ENCODE results near the gene GOLGA1. TPM values are rescaled to one million over a fixed set of nuclear protein-coding genes. Genes with fewer than 3 reads are reported as not detected.

The GOLGA1 gene
- total and polyA plus RNA-seq, 12 donors, result 13.0 to 30.2 (median 23.0) TPM

DNA sequence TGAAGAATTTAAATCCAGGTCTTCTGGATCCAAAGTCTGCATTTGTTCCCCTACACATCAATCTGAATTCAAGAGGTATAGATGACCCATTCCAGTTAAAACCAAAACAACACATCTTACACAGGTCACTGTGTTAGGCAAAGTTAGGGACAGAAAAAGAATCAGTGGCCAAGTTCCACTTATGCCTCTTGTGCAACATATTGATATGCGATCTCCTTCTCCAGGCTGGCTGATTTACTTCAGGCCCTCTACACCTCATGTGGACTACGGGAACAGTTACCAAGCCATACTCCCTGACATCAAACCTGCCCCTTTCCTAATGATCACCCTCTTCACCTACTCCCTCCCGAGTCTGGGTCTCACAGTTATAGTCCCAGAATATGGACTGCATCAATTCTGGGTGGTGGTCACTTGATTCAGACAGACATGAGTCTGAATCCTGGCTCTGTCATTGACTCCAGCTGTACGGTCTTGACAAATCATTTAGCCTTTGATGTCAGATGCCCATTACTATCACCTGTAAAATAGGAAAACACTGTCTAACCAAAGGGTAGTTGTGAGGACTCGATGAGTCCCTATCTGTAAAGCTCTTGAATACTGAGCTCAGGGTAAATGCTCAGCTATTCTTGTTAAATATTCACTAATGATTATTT is 26.0 kb downstream of the GOLGA1 start:
- Histone ChIP-seq H3K9me3 (replicated peaks in 1 of 3) (no peaks in the 10 kb centered on the region), H3K4me1 (replicated peaks in 1 of 2) (no peaks in the 10 kb centered on the region), H3K36me3 (replicated peaks in 1 of 2) (peaks cover 0 to 67% of the 10 kb centered on the region in 2 donors), H3K27me3 (no peaks in the 10 kb centered on the region), H3K4me3 (no peak overlapping the region), H3K27ac (no peak overlapping the region)
- intact Hi-C loops (cut with DNase I), result no loop called here
- TF ChIP-seq, protein P1, sequence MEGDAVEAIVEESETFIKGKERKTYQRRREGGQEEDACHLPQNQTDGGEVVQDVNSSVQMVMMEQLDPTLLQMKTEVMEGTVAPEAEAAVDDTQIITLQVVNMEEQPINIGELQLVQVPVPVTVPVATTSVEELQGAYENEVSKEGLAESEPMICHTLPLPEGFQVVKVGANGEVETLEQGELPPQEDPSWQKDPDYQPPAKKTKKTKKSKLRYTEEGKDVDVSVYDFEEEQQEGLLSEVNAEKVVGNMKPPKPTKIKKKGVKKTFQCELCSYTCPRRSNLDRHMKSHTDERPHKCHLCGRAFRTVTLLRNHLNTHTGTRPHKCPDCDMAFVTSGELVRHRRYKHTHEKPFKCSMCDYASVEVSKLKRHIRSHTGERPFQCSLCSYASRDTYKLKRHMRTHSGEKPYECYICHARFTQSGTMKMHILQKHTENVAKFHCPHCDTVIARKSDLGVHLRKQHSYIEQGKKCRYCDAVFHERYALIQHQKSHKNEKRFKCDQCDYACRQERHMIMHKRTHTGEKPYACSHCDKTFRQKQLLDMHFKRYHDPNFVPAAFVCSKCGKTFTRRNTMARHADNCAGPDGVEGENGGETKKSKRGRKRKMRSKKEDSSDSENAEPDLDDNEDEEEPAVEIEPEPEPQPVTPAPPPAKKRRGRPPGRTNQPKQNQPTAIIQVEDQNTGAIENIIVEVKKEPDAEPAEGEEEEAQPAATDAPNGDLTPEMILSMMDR (IDR thresholded peaks at IDR 0.05), result no peak
- TF ChIP-seq POLR2A (IDR thresholded peaks at IDR 0.05), result no peak
- no peak for DNase-seq
- WGBS, 4 donors, result 89 to 97% (median 95%) methylated on average over 5 of the region's 5 CpGs

DNA sequence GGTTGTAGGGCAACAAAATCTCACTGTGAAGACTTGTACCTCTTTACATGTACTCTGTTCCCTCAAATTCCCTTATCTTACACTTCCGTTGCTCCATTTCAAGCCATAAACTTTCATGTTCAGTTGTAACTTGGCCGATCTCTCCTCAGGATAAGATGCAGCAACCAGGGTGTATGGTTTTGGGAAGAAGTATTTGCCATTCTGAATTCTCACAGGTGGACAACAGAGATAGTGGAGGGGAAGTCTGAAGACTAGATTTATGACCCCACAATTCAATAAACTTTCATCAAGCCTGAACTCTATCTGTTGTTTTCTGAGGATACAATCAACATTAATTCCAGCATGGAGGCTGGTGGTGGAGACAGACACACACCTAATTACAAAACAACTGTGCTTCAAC is 27.5 kb downstream of the GOLGA1 start:
- H3K36me3 ChIP-seq (replicated peaks in 1 of 2), result peaks cover 0 to 54% of the 10 kb centered on the region in 2 donors
- 96 to 98% (median 98%) methylated on average over 2 of the region's 2 CpGs for WGBS, 4 donors

DNA sequence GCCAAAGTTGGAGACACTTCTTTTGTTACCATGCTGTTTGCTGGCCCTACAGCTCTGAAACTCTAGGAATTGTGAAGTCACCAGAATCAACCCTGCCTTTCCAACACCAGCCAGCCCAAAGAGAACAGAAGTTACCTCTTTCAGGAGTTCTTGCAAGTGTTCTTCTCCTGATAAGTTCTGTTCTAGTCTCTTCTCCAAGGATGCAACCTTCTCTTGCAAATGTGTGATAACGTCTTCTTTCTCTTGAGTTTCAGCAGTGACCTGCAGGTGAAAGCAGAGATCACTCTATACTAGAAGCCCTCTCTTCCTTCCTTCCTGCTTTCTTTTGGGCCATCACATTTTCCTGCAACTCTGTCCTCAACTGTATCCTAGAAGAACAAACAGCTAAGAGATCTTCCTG is 29.1 kb downstream of the GOLGA1 start:
- intact Hi-C loops (cut with DNase I), result no loop called here

More for the DNA sequence above, 27.5 kb downstream of the GOLGA1 start:
- Histone ChIP-seq H3K9me3 (replicated peaks in 1 of 3) (no peaks in the 10 kb centered on the region), H3K27ac (no peak overlapping the region), H3K27me3 (no peaks in the 10 kb centered on the region), H3K4me1 (replicated peaks in 1 of 2) (no peaks in the 10 kb centered on the region), H3K4me3 (no peak overlapping the region)
- intact Hi-C loops (cut with DNase I), result no loop called here
- TF ChIP-seq, protein P1 (IDR thresholded peaks at IDR 0.05), result no peak
- no peak for TF ChIP-seq POLR2A (IDR thresholded peaks at IDR 0.05)
- DNase-seq, result no peak

DNA sequence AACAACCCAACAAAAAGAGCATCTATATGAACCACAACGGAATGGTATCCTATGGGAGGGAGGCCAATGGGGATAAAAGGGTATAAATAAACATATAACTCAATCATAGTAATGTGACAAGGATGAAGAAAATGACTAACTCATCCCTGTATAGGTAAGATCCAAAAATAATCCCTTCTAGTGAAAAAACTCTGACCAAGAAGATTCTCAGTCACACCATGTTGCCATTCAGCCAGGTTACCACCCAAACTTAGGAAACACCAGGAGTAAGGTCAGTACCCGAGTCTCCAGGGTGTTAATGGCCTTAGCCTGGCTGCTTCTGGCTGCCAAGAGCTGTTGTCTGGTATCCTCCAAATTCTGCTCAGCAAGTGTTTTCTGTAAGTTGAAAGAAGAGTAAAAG is 32.8 kb downstream of the GOLGA1 start:
- no peak for DNase-seq
- no peak overlapping the region for H3K27ac ChIP-seq
- intact Hi-C loops (cut with DNase I), result no loop called here
- 64 to 84% (median 66%) methylated on average over 2 of the region's 2 CpGs for WGBS, 4 donors
- H3K4me3 ChIP-seq, result no peak overlapping the region
- peaks cover 0 to 60% of the 10 kb centered on the region in 2 donors for H3K36me3 ChIP-seq (replicated peaks in 1 of 2)
- no peaks in the 10 kb centered on the region for H3K9me3 ChIP-seq (replicated peaks in 1 of 3)
- TF ChIP-seq, protein P1 (IDR thresholded peaks at IDR 0.05), result no peak
- TF ChIP-seq POLR2A (IDR thresholded peaks at IDR 0.05), result no peak
- H3K4me1 ChIP-seq (replicated peaks in 1 of 2), result no peaks in the 10 kb centered on the region
- H3K27me3 ChIP-seq, result no peaks in the 10 kb centered on the region

More for the DNA sequence above, 29.1 kb downstream of the GOLGA1 start:
- Histone ChIP-seq H3K27ac (no peak overlapping the region), H3K36me3 (replicated peaks in 1 of 2) (peaks cover 0 to 55% of the 10 kb centered on the region in 2 donors), H3K4me1 (replicated peaks in 1 of 2) (no peaks in the 10 kb centered on the region), H3K9me3 (replicated peaks in 1 of 3) (no peaks in the 10 kb centered on the region), H3K27me3 (no peaks in the 10 kb centered on the region), H3K4me3 (no peak overlapping the region)
- no peak for DNase-seq
- no peak for TF ChIP-seq POLR2A (IDR thresholded peaks at IDR 0.05)
- TF ChIP-seq, protein P1 (IDR thresholded peaks at IDR 0.05), result no peak
- 80 to 95% (median 90%) methylated on average over 1 of the region's 1 CpG for WGBS, 4 donors
